HepG2 (cell line): ENCODE data around the gene MAP2K1. TPM values are rescaled to one million over a fixed set of nuclear protein-coding genes. Genes with fewer than 3 reads are reported as not detected.

ENCODE experiments used
- ATF7 ChIP-seq, 2 experiments: fragments of 450-650 bp in 1 of 2; sonication (generic) in 1 of 2; formaldehyde crosslinking in 1 of 2; IDR thresholded peaks; 2 replicates each; pipeline versions ENCODE4 v1.4.0 to v1.6.1; 2016 to 2020; ENCODE audit warnings: antibody characterized with exemption in 1 of 2, mild to moderate bottlenecking in 1 of 2, missing genetic modification reagents in 1 of 2
- BRCA1 ChIP-seq: sonication (generic); formaldehyde crosslinking; IDR thresholded peaks from 2 replicates; pipeline ENCODE4 v1.4.0; 2020; ENCODE audit warnings: missing genetic modification reagents
- E2F1 ChIP-seq: sonication (generic); formaldehyde crosslinking; IDR thresholded peaks from 2 replicates; pipeline ENCODE4 v1.5.0; 2020; ENCODE audit warnings: missing genetic modification reagents
- KAT7 ChIP-seq: IDR thresholded peaks from 2 replicates; pipeline ENCODE4 v1.6.1; 2018; ENCODE audit warnings: borderline replicate concordance, missing compliant biosample characterization
- RBM22 ChIP-seq: fragments of 200-400 bp; formaldehyde crosslinking; optimal IDR thresholded peaks from 2 replicates; pipeline ENCODE3; 2017; ENCODE audit warnings: mild to moderate bottlenecking, low read length, moderate library complexity
- RFXANK ChIP-seq: IDR thresholded peaks from 2 replicates; pipeline ENCODE4 v1.6.1; 2016
- SMAD3 ChIP-seq: sonication (generic); formaldehyde crosslinking; IDR thresholded peaks from 2 replicates; pipeline ENCODE4 v1.4.0; 2020; ENCODE audit warnings: missing genetic modification reagents
- SMC3 ChIP-seq: IDR thresholded peaks from 2 replicates; pipeline ENCODE4 v1.6.1; 2011; ENCODE audit warnings: low read length, improper control_type of control experiment
- SP5 ChIP-seq: IDR thresholded peaks from 2 replicates; pipeline ENCODE4 v1.6.1; 2016; ENCODE audit warnings: low read depth, borderline replicate concordance
- STAT6 ChIP-seq: sonication (generic); formaldehyde crosslinking; IDR thresholded peaks from 2 replicates; pipeline ENCODE4 v1.4.0; 2020; ENCODE audit warnings: missing genetic modification reagents, mild to moderate bottlenecking, borderline replicate concordance
- TIGD3 ChIP-seq: sonication (generic); formaldehyde crosslinking; IDR thresholded peaks from 2 replicates; pipeline ENCODE4 v1.5.1; 2020; ENCODE audit warnings: mild to moderate bottlenecking, missing genetic modification reagents, borderline replicate concordance
- ZBTB46 ChIP-seq: sonication (generic); formaldehyde crosslinking; IDR thresholded peaks from 2 replicates; pipeline ENCODE4 v1.4.0; 2020; ENCODE audit warnings: mild to moderate bottlenecking, missing genetic modification reagents, borderline replicate concordance
- ZFY ChIP-seq: sonication (generic); formaldehyde crosslinking; IDR thresholded peaks from 2 replicates; pipeline ENCODE4 v1.4.0; 2020; ENCODE audit warnings: missing genetic modification reagents
- ZKSCAN5 ChIP-seq: sonication (generic); formaldehyde crosslinking; IDR thresholded peaks from 2 replicates; pipeline ENCODE4 v1.5.1; 2020; ENCODE audit warnings: mild to moderate bottlenecking, missing genetic modification reagents
- ZNF264 ChIP-seq: sonication (generic); formaldehyde crosslinking; IDR thresholded peaks from 2 replicates; pipeline ENCODE4 v1.4.0; 2020; ENCODE audit warnings: missing genetic modification reagents
- ZNF383 ChIP-seq: sonication (generic); formaldehyde crosslinking; IDR thresholded peaks from 2 replicates; pipeline ENCODE4 v1.4.0; 2020; ENCODE audit warnings: missing genetic modification reagents, mild to moderate bottlenecking, borderline replicate concordance
- ZNF564 ChIP-seq: sonication (generic); formaldehyde crosslinking; IDR thresholded peaks from 2 replicates; pipeline ENCODE4 v1.8.1; 2023; ENCODE audit warnings: mild to moderate bottlenecking, missing genetic modification reagents
- ZNF629 ChIP-seq: sonication (generic); formaldehyde crosslinking; conservative IDR thresholded peaks from 2 replicates; pipeline ENCODE4 v1.5.0; 2020; ENCODE audit warnings: missing genetic modification reagents
- ZNF670 ChIP-seq: sonication (generic); formaldehyde crosslinking; IDR thresholded peaks from 2 replicates; pipeline ENCODE4 v1.8.0; 2022; ENCODE audit warnings: mild to moderate bottlenecking, missing genetic modification reagents, borderline replicate concordance
- ZNF850 ChIP-seq: sonication (generic); formaldehyde crosslinking; conservative IDR thresholded peaks from 2 replicates; pipeline ENCODE4 v1.9.0; 2021; ENCODE audit warnings: mild to moderate bottlenecking, missing genetic modification reagents
- ZNF879 ChIP-seq: sonication (generic); formaldehyde crosslinking; IDR thresholded peaks from 2 replicates; pipeline ENCODE4 v1.8.1; 2023; ENCODE audit warnings: missing genetic modification reagents
- ZUFSP ChIP-seq: sonication (generic); formaldehyde crosslinking; IDR thresholded peaks from 2 replicates; pipeline ENCODE4 v1.9.0; 2021; ENCODE audit warnings: missing genetic modification reagents, mild to moderate bottlenecking, borderline replicate concordance
- polyA plus RNA-seq, 8 experiments: library from polyadenylated mRNA; depleted of rRNA in 3 of 8; stranded (reverse) in 7 of 8; unstranded in 1 of 8; fragments of >200 nt; fragmentation: Illumina TruSeq in 4 of 8; extraction: Trizol in 4 of 8; gene quantifications; 2 replicates each; pipeline versions ENCODE4 v1.2.1 to v1.2.3, GENCODE V29; 2011 to 2016; ENCODE audit warnings: low read depth in 4 of 8, missing spikeins in 1 of 8, mixed read lengths in 1 of 8; ENCODE audit not compliant: insufficient read depth in 1 of 8
- total RNA-seq, 5 experiments: library from RNA; depleted of rRNA; stranded (reverse); fragments of >200 nt; fragmentation: Illumina TruSeq; extraction: Trizol; gene quantifications; 2 replicates each; pipeline ENCODE4 v1.2.3, GENCODE V29; 2016; ENCODE audit warnings: low read depth in 1 of 5

The MAP2K1 gene
- total and polyA plus RNA-seq, 2 of the 13 experiments (the other 11 are each of a cell fraction or from before 2014, with no cell fraction given), result 24.1 to 49.2 TPM

GRCh38 chr15:66452971-66453580 is 66.4 kb downstream of the MAP2K1 start (continued):
- TF ChIP-seq E2F1 (CRISPR knock-in tag), result no peak
- TF ChIP-seq ZNF850 (CRISPR knock-in tag), result no peak
- no peak for TF ChIP-seq TIGD3
- TF ChIP-seq BRCA1 (CRISPR knock-in tag), result no peak
- TF ChIP-seq ZNF670, result no peak
- TF ChIP-seq ZUFSP (CRISPR knock-in tag), result no peak
- no peak for TF ChIP-seq ZNF879 (CRISPR knock-in tag)
- TF ChIP-seq RFXANK, result no peak
- TF ChIP-seq ZBTB46, result no peak
- TF ChIP-seq SMC3, result no peak
- TF ChIP-seq ZKSCAN5 (CRISPR knock-in tag), result no peak
- TF ChIP-seq KAT7, result no peak
- no peak for TF ChIP-seq ZFY
- peak; percentile 57; the same call in 1 of the 2 replicates for TF ChIP-seq SMAD3
- TF ChIP-seq ZNF629 (CRISPR knock-in tag), result peak; percentile 23; the same call in 1 of the 2 replicates
- no peak for TF ChIP-seq ZNF383 (CRISPR knock-in tag)
- TF ChIP-seq STAT6 (CRISPR knock-in tag), result no peak
- no peak for TF ChIP-seq RBM22
- peak; percentile 76; the same call in 1 of the 2 replicates for TF ChIP-seq ZNF264 (CRISPR knock-in tag)
- no peak for TF ChIP-seq ZNF564
- TF ChIP-seq ATF7 (IDR thresholded peaks at IDR 0.05), result no peak
- TF ChIP-seq ATF7 (CRISPR knock-in tag; IDR thresholded peaks at IDR 0.05), result no peak
- TF ChIP-seq SP5 (CRISPR knock-in tag), result no peak
